Activated T-cell treated with anti-CD3 and anti-CD28 coated beads, Interleukin-2, amount 50 U/mL, for 4 hours (primary cell): ENCODE data around the gene ALOX15B. TPM values are rescaled to one million over a fixed set of nuclear protein-coding genes. Genes with fewer than 3 reads are reported as not detected.
"Not testable (repeated sequence)": the region's sequence is repeated elsewhere in the genome, so short reads cannot be mapped to it uniquely, and the experiment has no call there.

ENCODE experiments used
- ATAC-seq, 2 donors: fragments of 200-7000 bp; cut with Tn5 transposase; one replicate each; pipeline ENCODE4 v1.10.0; 2021
- DNase-seq: peaks from one replicate; pipeline ENCODE4 v3.0.0-alpha.2; 2020
- H3K27me3 Mint-ChIP-seq: one replicate; pipeline ENCODE4 v1.8.0; 2021; ENCODE audit warnings: low read depth, mixed read lengths
- H3K36me3 Mint-ChIP-seq: one replicate; pipeline ENCODE4 v1.8.0; 2022; ENCODE audit warnings: mixed read lengths; ENCODE audit not compliant: insufficient read depth
- H3K4me1 Mint-ChIP-seq: one replicate; pipeline ENCODE4 v1.8.0; 2021; ENCODE audit warnings: low read depth, mixed read lengths
- H3K4me3 Mint-ChIP-seq: one replicate; pipeline ENCODE4 v1.8.0; 2021; ENCODE audit warnings: mild to moderate bottlenecking, moderate library complexity, mixed read lengths
- H3K9me3 Mint-ChIP-seq: one replicate; pipeline ENCODE4 v1.8.0; 2021; ENCODE audit warnings: mixed read lengths
- total RNA-seq, 3 donors: library from RNA; stranded (reverse); gene quantifications; one replicate each; pipeline ENCODE4 v1.2.1, GENCODE V29; 2021

The ALOX15B gene
- total RNA-seq, 3 donors from 2014 or later = 0.14 TPM; not detected in 2

- Mint-ChIP-seq H3K4me1 (peaks cover 19% of the 10 kb centered on the region), H3K9me3 (no peaks in the 10 kb centered on the region), H3K4me3 (no peak overlapping the region), H3K27me3 (peaks cover 52% of the 10 kb centered on the region), H3K36me3 (no peaks in the 10 kb centered on the region)
- DNase-seq (peak; percentile 35), ATAC-seq (peak; percentile 81 to 88)
These were observed 18.8 kb downstream of the ALOX15B start for GRCh38 chr17:8057691-8058114.

- Mint-ChIP-seq H3K4me3 (no peak overlapping the region), H3K27me3 (peaks cover 61% of the 10 kb centered on the region), H3K36me3 (no peaks in the 10 kb centered on the region), H3K9me3 (no peaks in the 10 kb centered on the region), H3K4me1 (peaks cover 19% of the 10 kb centered on the region)
- DNase-seq = no peak
- ATAC-seq = no peak
These were observed 20.3 kb downstream of the ALOX15B start for GRCh38 chr17:8059131-8059530.

GRCh38 chr17:8060274-8060673 lies 21.4 kb downstream of the ALOX15B start:
- no peak overlapping the region for H3K4me3 Mint-ChIP-seq
- peaks cover 19% of the 10 kb centered on the region for H3K4me1 Mint-ChIP-seq
- H3K36me3 Mint-ChIP-seq = no peaks in the 10 kb centered on the region
- peaks cover 68% of the 10 kb centered on the region for H3K27me3 Mint-ChIP-seq
- peak; percentile 55 for DNase-seq
- H3K9me3 Mint-ChIP-seq = no peaks in the 10 kb centered on the region
- ATAC-seq = peak in 1 of 2 donors; percentile 69

DNA sequence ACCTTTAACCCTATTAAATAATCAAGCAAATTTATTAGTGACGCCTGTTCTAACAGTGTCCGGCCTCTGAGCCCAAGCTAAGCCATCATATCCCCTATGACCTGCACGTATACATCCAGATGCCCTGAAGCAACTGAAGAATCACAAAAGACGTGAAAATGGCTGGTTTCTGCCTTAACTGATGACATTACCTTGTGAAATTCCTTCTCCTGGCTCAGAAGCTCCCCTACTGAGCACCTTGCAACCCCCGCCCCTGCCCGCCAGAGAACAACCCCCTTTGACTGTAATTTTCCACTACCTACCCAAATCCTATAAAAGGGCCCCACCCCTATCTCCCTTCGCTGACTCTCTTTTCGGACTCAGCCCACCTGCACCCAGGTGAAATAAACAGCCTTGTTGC lies 23.0 kb downstream of the ALOX15B start:
- not testable (repeated sequence) for ATAC-seq, DNase-seq, H3K4me3 Mint-ChIP-seq, H3K4me1 Mint-ChIP-seq, H3K36me3 Mint-ChIP-seq, H3K9me3 Mint-ChIP-seq
- peaks cover 66% of the 10 kb centered on the region for H3K27me3 Mint-ChIP-seq

DNA sequence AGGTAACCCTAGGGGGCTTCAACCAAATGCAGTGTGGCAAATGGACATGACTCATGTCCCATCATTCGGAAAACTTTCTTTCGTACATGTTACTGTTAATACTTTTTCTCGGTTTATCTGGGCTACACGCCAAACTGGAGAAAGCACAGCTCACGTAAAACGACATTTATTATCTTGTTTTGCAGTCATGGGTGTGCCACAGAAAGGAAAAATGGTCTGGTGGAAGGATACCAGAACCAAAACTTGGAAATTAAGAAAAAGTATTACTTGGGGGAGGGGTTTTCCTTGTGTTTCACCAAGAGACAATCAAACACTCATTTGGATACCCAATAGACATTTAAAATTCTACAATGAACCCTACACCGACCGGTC lies 23.6 kb downstream of the ALOX15B start:
- H3K27me3 Mint-ChIP-seq = peaks cover 62% of the 10 kb centered on the region

GRCh38 chr17:8062807-8063483 lies 24.1 kb downstream of the ALOX15B start:
- H3K4me3 Mint-ChIP-seq = no peak overlapping the region
- peaks cover 57% of the 10 kb centered on the region for H3K27me3 Mint-ChIP-seq
- ATAC-seq = no peak
- H3K9me3 Mint-ChIP-seq = no peaks in the 10 kb centered on the region
- H3K36me3 Mint-ChIP-seq = no peaks in the 10 kb centered on the region
- H3K4me1 Mint-ChIP-seq = peaks cover 2% of the 10 kb centered on the region
- no peak for DNase-seq

More for the DNA sequence above, 23.6 kb downstream of the ALOX15B start:
- Mint-ChIP-seq H3K4me1 (peaks cover 4% of the 10 kb centered on the region), H3K9me3 (no peaks in the 10 kb centered on the region), H3K4me3 (no peak overlapping the region), H3K36me3 (no peaks in the 10 kb centered on the region)
- DNase-seq (no peak), ATAC-seq (no peak)

- H3K9me3 Mint-ChIP-seq = no peaks in the 10 kb centered on the region
- H3K36me3 Mint-ChIP-seq = no peaks in the 10 kb centered on the region
- H3K4me1 Mint-ChIP-seq = peaks cover 2% of the 10 kb centered on the region
- no peak for DNase-seq
- peaks cover 53% of the 10 kb centered on the region for H3K27me3 Mint-ChIP-seq
- no peak overlapping the region for H3K4me3 Mint-ChIP-seq
- ATAC-seq = no peak
These were observed 25.1 kb downstream of the ALOX15B start for GRCh38 chr17:8063761-8064534.

- no peaks in the 10 kb centered on the region for H3K36me3 Mint-ChIP-seq
- no peak overlapping the region for H3K4me3 Mint-ChIP-seq
- H3K9me3 Mint-ChIP-seq = no peaks in the 10 kb centered on the region
- no peak for ATAC-seq
- H3K4me1 Mint-ChIP-seq = peaks cover 2% of the 10 kb centered on the region
- peaks cover 48% of the 10 kb centered on the region for H3K27me3 Mint-ChIP-seq
- DNase-seq = no peak
These were observed 25.7 kb downstream of the ALOX15B start for GRCh38 chr17:8064561-8065019.

GRCh38 chr17:8066841-8067775 lies 28.2 kb downstream of the ALOX15B start:
- Mint-ChIP-seq H3K4me1 (no peaks in the 10 kb centered on the region), H3K9me3 (no peaks in the 10 kb centered on the region), H3K27me3 (peaks cover 39% of the 10 kb centered on the region), H3K36me3 (no peaks in the 10 kb centered on the region), H3K4me3 (no peak overlapping the region)
- DNase-seq (no peak), ATAC-seq (no peak)

- Mint-ChIP-seq H3K9me3 (no peaks in the 10 kb centered on the region), H3K27me3 (peaks cover 39% of the 10 kb centered on the region), H3K36me3 (no peaks in the 10 kb centered on the region), H3K4me3 (no peak overlapping the region), H3K4me1 (peaks cover 5% of the 10 kb centered on the region)
- DNase-seq = no peak
- ATAC-seq = no peak
These were observed 28.9 kb downstream of the ALOX15B start for GRCh38 chr17:8067806-8068205.

DNA sequence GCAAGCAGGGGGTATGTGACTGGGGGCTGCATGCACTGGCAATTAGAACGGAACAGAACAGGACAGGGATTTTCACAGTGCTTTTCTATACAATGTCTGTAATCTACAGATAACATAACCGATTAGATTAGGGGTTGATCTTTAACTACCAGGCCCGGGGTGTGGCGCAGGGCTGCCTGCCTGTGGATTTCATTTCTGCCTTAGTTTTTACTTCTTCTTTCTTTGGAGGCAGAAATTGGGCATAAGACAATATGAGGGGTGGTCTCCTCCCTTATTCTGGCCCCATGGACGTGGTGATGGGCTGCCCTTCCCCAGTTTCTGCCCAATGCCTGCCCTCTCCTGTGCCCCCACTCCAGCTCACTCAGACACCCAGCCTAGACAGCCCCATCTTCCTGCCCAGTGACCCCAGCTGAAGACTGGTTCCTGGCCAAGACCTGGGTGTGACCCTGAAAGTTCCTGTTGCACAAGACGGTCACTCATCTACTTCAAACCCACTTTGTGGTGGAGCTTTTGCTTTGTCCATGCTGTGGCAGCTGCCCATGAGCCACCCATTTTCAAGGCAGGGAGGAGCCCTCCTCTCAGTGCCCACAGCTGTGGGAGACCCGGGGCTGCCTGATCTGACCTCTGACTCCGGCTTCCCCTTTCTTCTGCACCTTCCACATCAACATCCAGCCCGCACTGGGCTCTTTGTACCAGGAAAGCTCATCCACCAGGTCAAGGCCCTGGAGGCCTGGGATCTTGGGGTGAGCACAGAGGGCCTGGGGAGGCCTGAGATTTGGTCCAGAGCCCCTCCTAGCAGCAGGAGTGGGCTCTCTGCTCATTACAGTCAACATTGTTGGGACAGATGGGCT lies 30.1 kb downstream of the ALOX15B start:
- ATAC-seq (no peak), DNase-seq (no peak)
- no peaks in the 10 kb centered on the region for H3K36me3 Mint-ChIP-seq
- no peaks in the 10 kb centered on the region for H3K9me3 Mint-ChIP-seq
- H3K27me3 Mint-ChIP-seq = peaks cover 36% of the 10 kb centered on the region
- peaks cover 16% of the 10 kb centered on the region for H3K4me1 Mint-ChIP-seq
- no peak overlapping the region for H3K4me3 Mint-ChIP-seq

DNA sequence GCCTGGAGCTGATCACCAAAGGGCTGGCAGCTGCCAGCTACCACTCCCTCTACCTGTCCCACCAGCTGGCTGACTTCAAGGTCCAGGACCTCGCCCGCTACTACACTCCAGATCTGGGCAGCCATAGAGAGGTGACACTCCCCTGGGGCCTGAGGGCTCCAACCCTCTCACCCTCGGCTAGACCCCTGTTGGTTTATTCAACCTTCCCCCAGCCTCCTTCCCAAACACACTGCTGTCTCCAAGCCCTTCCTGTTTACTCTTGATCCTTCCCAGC lies 30.7 kb downstream of the ALOX15B start:
- DNase-seq (no peak), ATAC-seq (no peak)
- H3K4me1 Mint-ChIP-seq = peaks cover 18% of the 10 kb centered on the region
- H3K4me3 Mint-ChIP-seq = no peak overlapping the region
- no peaks in the 10 kb centered on the region for H3K9me3 Mint-ChIP-seq
- H3K36me3 Mint-ChIP-seq = no peaks in the 10 kb centered on the region
- H3K27me3 Mint-ChIP-seq = peaks cover 38% of the 10 kb centered on the region

- H3K27me3 Mint-ChIP-seq = peaks cover 39% of the 10 kb centered on the region
These were observed 32.6 kb downstream of the ALOX15B start for GRCh38 chr17:8071496-8071895.

DNA sequence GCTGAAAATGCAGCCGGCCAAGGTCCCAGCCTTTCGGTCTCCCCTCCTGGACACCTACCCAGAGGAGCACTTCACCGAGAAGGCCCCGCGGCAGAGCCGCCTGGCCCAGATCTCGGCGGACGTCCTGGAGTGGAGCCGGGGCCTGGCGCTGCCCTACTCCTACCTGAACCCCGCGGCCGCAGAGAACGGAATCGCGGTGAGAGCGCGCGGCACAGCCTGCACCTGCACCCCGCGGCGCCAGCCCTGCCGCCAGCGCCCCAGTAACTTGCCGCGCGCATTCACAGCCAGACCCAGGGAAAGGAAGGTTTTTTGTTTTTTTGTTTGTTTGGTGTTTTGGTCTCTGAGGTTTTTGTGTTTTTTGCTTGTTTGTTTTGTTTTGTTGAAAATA lies 33.5 kb downstream of the ALOX15B start:
- no peaks in the 10 kb centered on the region for H3K36me3 Mint-ChIP-seq
- H3K4me1 Mint-ChIP-seq = peaks cover 18% of the 10 kb centered on the region
- ATAC-seq (no peak), DNase-seq (no peak)
- peak overlapping the region; percentile 76 for H3K4me3 Mint-ChIP-seq
- peaks cover 39% of the 10 kb centered on the region for H3K27me3 Mint-ChIP-seq
- no peaks in the 10 kb centered on the region for H3K9me3 Mint-ChIP-seq

More at GRCh38 chr17:8071496-8071895, 32.6 kb downstream of the ALOX15B start:
- no peaks in the 10 kb centered on the region for H3K36me3 Mint-ChIP-seq
- no peak for DNase-seq
- no peak for ATAC-seq
- peaks cover 18% of the 10 kb centered on the region for H3K4me1 Mint-ChIP-seq
- H3K9me3 Mint-ChIP-seq = no peaks in the 10 kb centered on the region
- H3K4me3 Mint-ChIP-seq = no peak overlapping the region
